Measurements from ENCODE around the gene RAPGEF2. TPM values are rescaled to one million over a fixed set of nuclear protein-coding genes. Genes with fewer than 3 reads are reported as not detected.

RAPGEF2 gene
- total and polyA plus RNA-seq, 2 donors (not counting 3 experiments of a cell fraction or from before 2014, with no cell fraction given) = 28.7 to 55.2 TPM

- ChIA-PET CTCF (interaction anchor here (0.6 to 1.3 kb wide), 2 partner anchors 13 to 611 kb away, joined by 3 to 4 read pairs; no protein-coding TSS in a partner anchor), POLR2A (no interaction called here)
- no peak for DNase-seq (ENCODE audit: low read depth, low spot score)
- Histone ChIP-seq H4K20me1 (replicated peaks; ENCODE audit: control insufficient read depth, extremely low read depth, insufficient read depth, low read length) (no peaks in the 10 kb centered on the region), H3K27ac (ENCODE audit: insufficient read depth, low read depth, low read length) (no peak overlapping the region), H3K4me2 (ENCODE audit: insufficient read depth, low read length) (no peak overlapping the region), H3K9ac (replicated peaks; ENCODE audit: extremely low read depth, insufficient read depth, low read length) (no peak overlapping the region), H2AFZ (ENCODE audit: low read depth, low read length) (no peak overlapping the region), H3K79me2 (ENCODE audit: control insufficient read depth, insufficient read depth, low read length) (peaks cover 3% of the 10 kb centered on the region), H3K9me3 (replicated peaks; ENCODE audit: control insufficient read depth, insufficient read depth, low read length) (no peaks in the 10 kb centered on the region), H3K36me3 (ENCODE audit: control insufficient read depth in 2 of 2, extremely low read depth in 1 of 2, insufficient read depth in 2 of 2, low read length in 2 of 2) (no peaks in the 10 kb centered on the region), H3K27me3 (ENCODE audit: control insufficient read depth in 2 of 2, insufficient read depth in 2 of 2, low read length in 2 of 2) (no peaks in the 10 kb centered on the region), H3K4me3 (replicated peaks in 1 of 3; ENCODE audit: insufficient read depth in 1 of 3, low read depth in 1 of 3, low read length in 3 of 3) (no peak overlapping the region), H3K9me1 (replicated peaks; ENCODE audit: control insufficient read depth, extremely low read depth, insufficient read depth, low read length) (no peaks in the 10 kb centered on the region), H3K4me1 (ENCODE audit: control insufficient read depth, extremely low read depth, insufficient read depth, low read length) (peaks cover 11% of the 10 kb centered on the region)
- TF ChIP-seq JUN (IDR thresholded peaks at IDR 0.05; ENCODE audit: borderline replicate concordance, insufficient read depth, insufficient read length, low read depth) (no peak), POLR2AphosphoS5 (IDR thresholded peaks at IDR 0.05; ENCODE audit: insufficient read depth, low read depth, low read length) (no peak), EZH2 (IDR thresholded peaks at IDR 0.05; ENCODE audit: borderline replicate concordance, low read depth, low read length, severe bottlenecking) (no peak), MYC (IDR thresholded peaks at IDR 0.05; ENCODE audit: low read depth, low read length) (no peak), POLR2A (IDR thresholded peaks at IDR 0.05; ENCODE audit: low read depth, low read length) (no peak), MAX (IDR thresholded peaks at IDR 0.05; ENCODE audit: insufficient read depth, insufficient read length) (no peak), GATA2 (IDR thresholded peaks at IDR 0.05; ENCODE audit: insufficient read depth, insufficient read length, low read depth, low read length) (no peak), FOS (IDR thresholded peaks at IDR 0.05; ENCODE audit: borderline replicate concordance, insufficient read depth, low read length) (no peak), CTCF (IDR thresholded peaks at IDR 0.05; ENCODE audit: extremely low read depth in 1 of 2, insufficient read depth in 1 of 2, low read depth in 1 of 2, low read length in 2 of 2) (no peak)
- BruUV-seq (replicated peaks) = no TSS peak
- dilution Hi-C loops (cut with MboI; ENCODE audit: extremely low pct_ligation_motif_present, low sequenced_read_pairs) (no loop called here), intact Hi-C loops (cut with micrococcal nuclease) (no loop called here)
- FAIRE-seq = no peak
Observed at GRCh38 chr4:159240687-159241086, 137.8 kb downstream of the RAPGEF2 start.
